Measurements from ENCODE around the gene RAVER1. TPM values are rescaled to one million over a fixed set of nuclear protein-coding genes. Genes with fewer than 3 reads are reported as not detected.
"Not testable (repeated sequence)": the region's sequence is repeated elsewhere in the genome, so short reads cannot be mapped to it uniquely, and the experiment has no call there.

The RAVER1 gene
- total and polyA plus RNA-seq, 2 donors (not counting 1 experiment from before 2014, with no cell fraction given): 21.0 to 62.7 TPM

- H3K27ac Mint-ChIP-seq: no peak overlapping the region
- Histone ChIP-seq H3K9me3 (ENCODE audit: control extremely low read depth in 1 of 3, control insufficient read depth in 2 of 3, insufficient read depth in 1 of 3, low read length in 2 of 3) (no peaks in the 10 kb centered on the region), H3K9ac (ENCODE audit: low read length) (no peak overlapping the region), H4K20me1 (ENCODE audit: control insufficient read depth, insufficient read depth, low read length, poor library complexity, severe bottlenecking) (no peaks in the 10 kb centered on the region), H3K4me2 (replicated peaks; ENCODE audit: low read depth, low read length, poor library complexity, severe bottlenecking) (no peak overlapping the region), H3K27ac (ENCODE audit: low read length in 2 of 2) (no peak overlapping the region), H2AFZ (ENCODE audit: insufficient read depth, low read depth, low read length, poor library complexity, severe bottlenecking) (no peak overlapping the region), H3K4me1 (ENCODE audit: control insufficient read depth in 2 of 2, insufficient read depth in 2 of 2, low read length in 2 of 2) (peaks cover 17 to 25% of the 10 kb centered on the region in 2 donors), H3K27me3 (replicated peaks in 1 of 4; ENCODE audit: control extremely low read depth in 1 of 4, control insufficient read depth in 3 of 4, insufficient read depth in 4 of 4, low read length in 3 of 4) (no peaks in the 10 kb centered on the region), H3K36me3 (replicated peaks in 1 of 2; ENCODE audit: control extremely low read depth in 1 of 2, control insufficient read depth in 1 of 2, extremely low read depth in 1 of 2, insufficient read depth in 2 of 2, low read length in 1 of 2) (peaks cover 0 to 19% of the 10 kb centered on the region in 2 experiments), H3K4me3 (ENCODE audit: control extremely low read depth in 1 of 5, extremely low read depth in 1 of 5, insufficient read depth in 1 of 5, low read depth in 2 of 5, low read length in 4 of 5) (no peak overlapping the region), H3K79me2 (ENCODE audit: control insufficient read depth, insufficient read depth, low read length) (peaks cover 39% of the 10 kb centered on the region)
- intact Hi-C loops (cut with micrococcal nuclease): no loop called here
- POLR2A ChIA-PET: interaction anchor here (0.6 kb wide), 1 partner anchor 104 kb away, joined by 7 read pairs; no protein-coding TSS in a partner anchor
- no peaks in the 10 kb centered on the region for H3K9me3 Mint-ChIP-seq (ENCODE audit: insufficient read depth)
- no peaks in the 10 kb centered on the region for H3K27me3 Mint-ChIP-seq
- ATAC-seq (ENCODE audit: low read depth) (no peak), DNase-seq (no peak)
- H3K4me1 Mint-ChIP-seq: peaks cover 32% of the 10 kb centered on the region
- 100% methylated on average over 7 of the region's 8 CpGs for WGBS (ENCODE audit: insufficient coverage)
- H3K4me3 Mint-ChIP-seq: no peak overlapping the region
- CTCF ChIA-PET: interaction anchor here (0.9 to 18.2 kb wide), 3 partner anchors 11 to 110 kb away, joined by 3 to 570 read pairs (median 27); partner anchors contain the start of gene ICAM1
- TF ChIP-seq EZH2 (IDR thresholded peaks at IDR 0.05; ENCODE audit: borderline replicate concordance, insufficient read depth, low read depth, low read length, poor library complexity, severe bottlenecking): no peak
Observed at GRCh38 chr19:10378124-10378523, 44.8 kb upstream of the RAVER1 start.

GRCh38 chr19:10377140-10377640, 43.9 kb upstream of the RAVER1 start:
- H3K4me3 ChIP-seq (ENCODE audit: control extremely low read depth in 1 of 5, extremely low read depth in 1 of 5, insufficient read depth in 1 of 5, low read depth in 2 of 5, low read length in 4 of 5); H4K20me1 ChIP-seq (ENCODE audit: control insufficient read depth, insufficient read depth, low read length, poor library complexity, severe bottlenecking); H3K9me3 Mint-ChIP-seq (ENCODE audit: insufficient read depth); H3K27me3 Mint-ChIP-seq; H3K27me3 ChIP-seq (replicated peaks in 1 of 4; ENCODE audit: control extremely low read depth in 1 of 4, control insufficient read depth in 3 of 4, insufficient read depth in 4 of 4, low read length in 3 of 4); H3K4me2 ChIP-seq (replicated peaks; ENCODE audit: low read depth, low read length, poor library complexity, severe bottlenecking); H3K9ac ChIP-seq (ENCODE audit: low read length); H3K27ac Mint-ChIP-seq; H3K9me3 ChIP-seq (ENCODE audit: control extremely low read depth in 1 of 3, control insufficient read depth in 2 of 3, insufficient read depth in 1 of 3, low read length in 2 of 3); ATAC-seq (ENCODE audit: low read depth); H2AFZ ChIP-seq (ENCODE audit: insufficient read depth, low read depth, low read length, poor library complexity, severe bottlenecking); intact Hi-C loops (cut with micrococcal nuclease); H3K4me3 Mint-ChIP-seq; CTCF ChIA-PET; POLR2A ChIA-PET; DNase-seq; H3K27ac ChIP-seq (ENCODE audit: low read length in 2 of 2): not testable (repeated sequence)
- peaks cover 39% of the 10 kb centered on the region for H3K79me2 ChIP-seq (ENCODE audit: control insufficient read depth, insufficient read depth, low read length)
- H3K4me1 Mint-ChIP-seq: peaks cover 32% of the 10 kb centered on the region
- peaks cover 0 to 19% of the 10 kb centered on the region in 2 experiments for H3K36me3 ChIP-seq (replicated peaks in 1 of 2; ENCODE audit: control extremely low read depth in 1 of 2, control insufficient read depth in 1 of 2, extremely low read depth in 1 of 2, insufficient read depth in 2 of 2, low read length in 1 of 2)
- peaks cover 17 to 27% of the 10 kb centered on the region in 2 donors for H3K4me1 ChIP-seq (ENCODE audit: control insufficient read depth in 2 of 2, insufficient read depth in 2 of 2, low read length in 2 of 2)
- 100% methylated on average over 2 of the region's 2 CpGs for WGBS (ENCODE audit: insufficient coverage)
